NOMO-1 treated with DMSO at 0.1 percent for 48 hours (cell line): ENCODE data around the gene FAM187B.
"Not testable (repeated sequence)": the region's sequence is repeated elsewhere in the genome, so short reads cannot be mapped to it uniquely, and the experiment has no call there.

Source experiments
- DNase-seq: peaks from one replicate; lab custom pipeline; 2025; ENCODE audit not compliant: unreplicated experiment; lab: John Stamatoyannopoulos, UW

FAM187B gene

DNA sequence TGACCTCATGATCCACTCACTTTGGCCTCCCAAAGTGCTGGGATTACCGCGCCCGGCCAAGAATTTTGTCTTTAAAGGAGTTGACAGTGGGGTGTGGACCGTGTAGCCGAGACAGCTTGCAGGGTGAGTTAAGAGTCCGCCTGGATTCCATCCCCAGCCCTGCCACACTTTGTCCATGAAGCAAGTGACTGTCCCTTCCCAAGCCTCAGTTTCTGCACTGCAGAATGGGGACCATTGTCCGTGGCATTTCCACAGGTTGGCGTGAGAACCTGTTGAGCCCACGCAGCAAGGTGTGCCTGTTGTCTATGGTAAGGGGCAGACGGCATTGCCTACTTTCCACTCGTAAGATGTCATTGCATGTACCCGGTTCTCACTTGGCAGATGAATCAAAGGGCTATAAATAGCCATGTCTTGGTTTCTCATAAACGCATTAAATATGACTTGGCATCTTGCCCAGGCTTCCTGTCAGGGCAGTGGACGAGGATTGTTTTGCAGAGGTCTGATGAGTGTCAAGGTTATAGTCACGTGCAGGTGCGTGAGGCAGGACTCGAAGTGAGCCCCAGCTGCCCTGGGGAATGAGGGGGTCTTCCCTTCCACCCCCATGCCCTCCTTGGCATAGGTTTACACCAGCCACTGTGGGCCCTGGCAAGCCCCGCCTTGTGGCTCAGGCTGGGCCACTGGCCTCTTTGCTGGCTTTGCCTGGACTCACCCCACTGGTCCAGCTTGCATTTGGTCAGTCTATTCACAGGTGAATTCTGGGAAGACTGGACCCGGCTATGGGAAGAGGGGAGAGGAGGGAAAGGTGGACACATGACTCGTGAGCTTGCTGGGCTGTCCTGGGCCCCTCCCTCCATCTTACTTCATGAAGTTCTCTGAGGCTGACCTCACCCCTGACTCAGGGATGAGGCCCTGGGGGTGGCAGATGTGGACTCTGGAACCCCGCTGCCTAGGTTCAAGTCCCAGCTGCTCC lies 14.6 kb downstream of the FAM187B start:
- peak; percentile 95 for DNase-seq

DNA sequence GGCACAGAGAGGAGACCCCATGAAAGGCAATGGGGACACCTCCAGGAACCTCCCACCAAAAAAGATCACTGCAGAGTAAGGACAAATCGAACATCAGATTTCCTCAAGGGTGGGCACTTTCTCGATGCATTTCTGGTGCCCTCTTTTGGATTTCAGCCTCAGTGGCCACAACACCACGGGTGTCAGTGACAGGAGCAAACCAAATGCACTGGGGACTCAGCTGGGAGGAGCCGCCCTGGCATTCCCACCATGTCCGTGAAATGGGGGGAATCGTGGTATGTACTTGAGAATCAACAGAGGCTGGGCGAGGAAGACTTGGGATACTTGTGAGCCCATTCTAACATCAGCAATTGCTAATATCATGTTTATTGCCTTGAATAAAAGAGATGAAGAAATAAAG lies 16.3 kb downstream of the FAM187B start:
- no peak for DNase-seq

GRCh38 chr19:35211545-35212230 lies 16.9 kb downstream of the FAM187B start:
- peak; percentile 34 for DNase-seq

- no peak for DNase-seq
These were observed 18.9 kb downstream of the FAM187B start for GRCh38 chr19:35209646-35210045.

- no peak for DNase-seq
These were observed 20.4 kb downstream of the FAM187B start for GRCh38 chr19:35208121-35208520.

- no peak for DNase-seq
These were observed 21.1 kb downstream of the FAM187B start for GRCh38 chr19:35207391-35207871.

DNA sequence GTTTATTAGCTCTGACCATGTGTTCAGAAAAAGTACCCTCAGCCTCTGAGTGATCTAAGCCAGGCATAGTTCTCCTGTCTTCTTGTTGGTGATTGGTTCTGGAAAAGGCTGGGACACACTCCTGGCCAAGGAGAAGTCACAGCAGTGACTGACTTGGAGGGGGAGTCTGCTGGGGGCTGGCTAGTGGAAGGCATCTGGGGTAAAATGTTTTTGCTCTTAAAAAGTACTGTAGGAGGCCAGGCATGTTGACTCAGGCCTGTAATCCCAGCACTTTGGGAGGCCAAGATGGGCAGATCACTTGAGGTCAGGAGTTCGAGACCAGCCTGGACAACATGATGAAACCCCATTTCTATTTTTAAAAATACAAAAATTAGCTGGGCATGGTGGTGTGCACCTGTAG lies 21.7 kb downstream of the FAM187B start:
- no peak for DNase-seq

DNA sequence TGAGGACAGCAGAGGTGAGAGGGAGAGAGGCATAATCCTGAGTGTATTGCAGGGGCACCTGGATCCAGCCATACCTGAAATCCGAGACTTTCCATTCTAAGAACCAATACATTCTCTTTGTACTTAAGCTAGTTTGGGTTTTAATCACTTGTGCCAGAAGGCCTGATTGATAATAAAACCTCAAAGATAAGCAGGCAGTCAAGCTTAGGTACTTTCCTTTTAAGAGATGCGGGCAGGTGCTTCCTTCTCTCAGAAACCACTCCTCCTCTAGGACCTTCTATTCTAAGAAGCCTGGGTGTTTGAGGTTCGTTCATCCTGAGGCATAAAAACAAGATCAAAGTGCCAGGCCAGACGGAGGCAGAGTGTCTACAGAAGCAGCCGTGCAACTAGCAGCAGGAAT lies 22.2 kb downstream of the FAM187B start:
- DNase-seq: no peak

GRCh38 chr19:35205733-35206323 lies 22.7 kb downstream of the FAM187B start:
- DNase-seq: no peak

DNA sequence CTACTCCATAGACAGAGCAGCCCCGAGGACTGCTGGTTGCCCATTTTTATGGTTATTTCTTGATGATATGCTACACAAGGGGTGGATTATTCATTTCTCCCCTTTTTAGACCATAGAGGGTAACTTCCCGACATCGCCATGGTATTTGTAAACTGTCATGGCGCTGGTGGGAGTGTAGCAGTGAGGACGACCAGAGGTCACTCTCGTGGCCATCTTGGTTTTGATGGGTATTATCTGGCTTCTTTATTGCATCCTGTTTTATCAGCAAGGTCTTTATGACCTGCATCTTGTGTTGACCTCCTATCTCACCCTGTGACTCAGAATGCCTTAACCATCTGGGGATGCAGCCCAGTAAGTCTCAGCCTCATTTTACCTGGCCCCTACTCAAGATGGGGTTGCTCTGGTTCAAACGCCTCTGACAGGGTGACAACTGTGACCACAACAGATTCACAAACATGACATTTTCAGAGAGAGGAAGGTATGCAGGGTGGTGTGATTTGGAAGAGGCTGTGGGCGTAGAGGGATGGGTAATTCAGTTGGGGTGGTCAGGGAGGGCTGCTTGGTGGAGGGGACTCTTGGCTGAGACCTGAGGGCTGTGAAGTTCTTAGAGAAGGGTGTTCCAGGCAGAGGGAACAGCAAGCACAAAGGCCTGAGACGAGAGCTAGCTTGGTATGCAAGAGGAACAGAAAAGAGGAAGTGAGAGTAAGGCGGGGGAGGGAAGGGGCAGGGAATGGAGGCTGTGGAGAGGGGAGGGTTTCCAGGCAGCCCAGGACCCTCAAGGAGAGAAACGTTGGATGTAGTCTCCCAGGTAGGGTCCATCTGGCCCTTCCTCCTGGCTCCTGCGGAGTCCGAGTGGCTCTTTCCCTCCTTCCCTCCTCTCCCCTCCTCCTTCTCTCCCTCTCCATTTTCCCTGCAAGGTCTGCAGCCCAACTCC lies 23.5 kb downstream of the FAM187B start:
- DNase-seq: peak; percentile 84

DNA sequence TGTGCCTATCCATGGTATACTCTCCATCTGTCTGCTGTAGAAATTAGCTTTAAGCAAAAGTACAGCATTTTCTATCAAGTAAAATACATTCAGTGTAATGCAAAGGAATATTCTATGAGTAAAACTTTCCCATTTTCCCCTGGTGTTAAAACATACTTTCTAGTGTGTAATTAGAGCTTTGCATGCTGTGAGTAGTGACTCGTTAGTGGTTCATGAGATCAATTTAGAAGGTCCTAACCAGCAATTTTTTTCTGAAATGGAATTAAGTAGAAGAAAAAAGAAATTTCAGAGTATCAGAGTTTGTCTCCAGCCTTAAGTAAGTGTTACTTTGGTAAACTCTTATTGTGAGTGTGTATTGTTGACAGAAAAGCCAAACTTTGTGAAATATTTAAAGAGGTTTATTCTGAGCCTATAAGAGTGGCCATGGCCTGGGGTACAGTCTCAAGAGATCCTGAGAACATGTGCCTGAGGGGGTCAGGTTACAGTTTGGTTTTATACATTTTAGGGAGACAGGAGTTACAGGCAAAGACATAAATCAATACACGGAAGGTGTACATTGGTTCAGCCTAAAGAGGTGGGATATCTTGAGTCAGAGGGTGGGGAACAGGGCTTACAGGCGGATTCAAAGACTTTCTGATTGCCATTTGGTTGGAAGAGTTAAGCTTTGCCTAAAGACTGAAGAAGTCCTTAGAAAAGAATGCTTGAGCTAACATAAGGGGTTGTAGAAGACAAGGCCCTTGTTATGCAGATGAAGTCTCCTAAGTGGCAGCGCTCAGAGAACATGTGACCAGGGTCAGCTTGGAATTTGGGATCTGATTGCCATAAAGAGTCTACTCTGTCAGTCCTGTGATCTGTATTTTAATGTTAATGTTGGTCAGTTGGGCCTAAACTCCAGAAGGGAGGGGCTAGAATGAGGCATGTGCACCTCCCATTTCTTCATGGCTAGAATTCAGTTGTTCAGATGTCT lies 25.5 kb downstream of the FAM187B start:
- no peak for DNase-seq

DNA sequence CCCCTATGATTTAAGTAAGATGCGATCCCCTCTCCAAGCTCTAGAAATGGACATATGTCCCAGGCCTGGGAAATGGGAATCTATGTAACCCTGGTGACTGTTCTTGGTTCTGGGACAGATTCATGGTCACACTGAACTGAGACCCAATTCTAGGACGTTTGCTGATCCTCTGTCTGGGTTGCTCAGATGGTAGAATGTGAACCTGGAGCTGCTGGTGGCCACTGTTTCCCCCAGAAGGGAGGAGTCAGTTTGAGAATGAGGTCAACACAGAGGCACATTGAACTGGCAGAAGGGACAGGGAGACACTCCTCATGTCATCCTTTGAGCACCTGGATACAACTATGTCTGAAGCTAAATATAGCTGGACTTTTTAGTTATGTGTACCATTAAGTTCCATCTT lies 29.1 kb downstream of the FAM187B start:
- DNase-seq: no peak

DNA sequence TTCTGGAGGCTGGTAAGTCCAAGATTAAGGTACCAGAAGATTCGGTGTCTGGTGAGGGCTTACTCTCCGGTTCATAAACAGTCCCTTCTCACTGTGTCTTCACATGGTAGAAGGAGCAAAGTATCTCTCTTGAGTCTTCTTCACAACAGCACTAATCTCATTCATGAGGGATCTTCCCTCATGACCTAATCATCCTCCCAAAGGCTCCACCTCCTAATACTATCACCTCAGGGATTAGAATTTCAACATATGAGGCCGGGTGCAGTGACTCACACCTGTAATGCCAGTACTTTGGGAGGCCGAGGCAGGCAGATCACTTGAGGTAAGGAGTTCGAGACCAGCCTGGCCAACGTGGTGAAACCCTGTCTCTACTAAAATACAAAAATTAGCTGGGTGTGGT lies 31.7 kb downstream of the FAM187B start:
- DNase-seq: not testable (repeated sequence)

DNA sequence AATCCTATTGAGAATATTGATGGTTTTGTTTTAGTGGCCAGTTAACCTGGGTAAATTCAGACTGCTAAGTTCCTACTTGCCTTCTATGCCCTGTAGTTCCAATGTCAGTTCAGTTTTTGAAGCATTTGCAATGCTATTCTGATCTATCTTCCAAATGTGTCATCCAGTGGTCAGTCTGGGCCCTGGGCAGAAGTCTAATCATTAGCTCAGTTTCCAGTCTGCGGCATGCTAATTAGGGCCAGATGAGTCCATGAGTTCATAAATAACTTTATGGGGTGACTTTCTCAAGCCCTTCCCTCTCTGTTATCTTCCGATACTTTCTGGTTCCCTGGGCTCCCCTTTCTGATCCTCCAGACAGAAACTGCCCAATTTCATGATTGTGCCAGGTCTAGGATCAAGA lies 32.7 kb downstream of the FAM187B start:
- DNase-seq: no peak

GRCh38 chr19:35194012-35194984 lies 34.2 kb downstream of the FAM187B start:
- DNase-seq: no peak

GRCh38 chr19:35184884-35185283 lies 43.7 kb downstream of the FAM187B start:
- DNase-seq: no peak

- DNase-seq: no peak
These were observed 44.3 kb downstream of the FAM187B start for GRCh38 chr19:35184267-35184666.

- DNase-seq: no peak
These were observed 47.2 kb downstream of the FAM187B start for GRCh38 chr19:35181387-35181786.
